Thyroid gland (tissue), 4 donors: ENCODE results near the gene ADAMTSL4.

Experiments
- POLR2A ChIP-seq, 2 donors: fragments of 450-650 bp; IDR thresholded peaks; one replicate each; pipeline ENCODE4 v1.6.1; 2017; ENCODE audit warnings: antibody characterized with exemption in 2 of 2, mild to moderate bottlenecking in 2 of 2, moderate library complexity in 1 of 2
- TF ChIP-seq, protein P1 (sequence below), 6 experiments: fragments of 200-600 bp in 3 of 6; fragments of 450-650 bp in 3 of 6; sonication (generic) in 3 of 6; IDR thresholded peaks; one replicate each; pipeline ENCODE4 v1.5.1; 2016 to 2019; ENCODE audit warnings: antibody characterized with exemption in 6 of 6, mild to moderate bottlenecking in 2 of 6, inconsistent platforms in 1 of 6, moderate library complexity in 1 of 6

DNA sequence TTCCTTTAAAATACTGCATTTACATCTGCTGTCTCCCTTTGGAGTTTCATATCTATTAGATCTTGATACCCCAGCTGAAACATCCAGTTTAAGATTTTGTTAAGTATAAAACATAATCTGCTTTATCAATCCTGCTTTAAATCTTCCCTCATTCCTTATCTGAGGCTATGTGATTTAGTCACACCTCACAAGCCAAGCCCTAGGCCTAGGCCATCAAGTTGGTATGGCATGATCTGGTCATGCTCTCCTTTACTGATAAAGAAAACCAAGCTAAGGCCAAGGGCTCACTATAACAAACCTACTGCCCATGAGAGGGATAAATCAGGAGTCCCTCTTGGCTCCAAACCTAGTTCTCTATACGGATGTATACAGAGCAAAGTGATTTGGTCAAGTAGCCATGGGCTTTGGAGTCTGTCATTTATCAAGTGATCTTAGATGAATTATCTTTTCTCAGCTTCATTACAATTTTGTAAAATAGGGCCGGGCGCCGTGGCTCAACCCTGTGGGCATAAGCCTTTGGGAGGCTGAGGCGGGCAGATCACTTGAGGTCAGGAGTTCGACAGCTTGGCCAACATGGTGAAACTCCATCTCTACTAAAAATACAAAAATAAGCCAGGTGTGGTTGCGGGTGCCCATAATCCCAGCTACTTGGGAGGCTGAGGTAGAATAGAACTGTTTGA, 57.4 kb downstream of the ADAMTSL4 start:
- no peak for TF ChIP-seq POLR2A (IDR thresholded peaks at IDR 0.05)
- TF ChIP-seq, protein P1, sequence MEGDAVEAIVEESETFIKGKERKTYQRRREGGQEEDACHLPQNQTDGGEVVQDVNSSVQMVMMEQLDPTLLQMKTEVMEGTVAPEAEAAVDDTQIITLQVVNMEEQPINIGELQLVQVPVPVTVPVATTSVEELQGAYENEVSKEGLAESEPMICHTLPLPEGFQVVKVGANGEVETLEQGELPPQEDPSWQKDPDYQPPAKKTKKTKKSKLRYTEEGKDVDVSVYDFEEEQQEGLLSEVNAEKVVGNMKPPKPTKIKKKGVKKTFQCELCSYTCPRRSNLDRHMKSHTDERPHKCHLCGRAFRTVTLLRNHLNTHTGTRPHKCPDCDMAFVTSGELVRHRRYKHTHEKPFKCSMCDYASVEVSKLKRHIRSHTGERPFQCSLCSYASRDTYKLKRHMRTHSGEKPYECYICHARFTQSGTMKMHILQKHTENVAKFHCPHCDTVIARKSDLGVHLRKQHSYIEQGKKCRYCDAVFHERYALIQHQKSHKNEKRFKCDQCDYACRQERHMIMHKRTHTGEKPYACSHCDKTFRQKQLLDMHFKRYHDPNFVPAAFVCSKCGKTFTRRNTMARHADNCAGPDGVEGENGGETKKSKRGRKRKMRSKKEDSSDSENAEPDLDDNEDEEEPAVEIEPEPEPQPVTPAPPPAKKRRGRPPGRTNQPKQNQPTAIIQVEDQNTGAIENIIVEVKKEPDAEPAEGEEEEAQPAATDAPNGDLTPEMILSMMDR (IDR thresholded peaks at IDR 0.05), result no peak
